Epidermal melanocyte (primary cell): Measurements from ENCODE around the gene SH2D7.

Source experiments
- DNase-seq: peaks from one replicate; pipeline ENCODE4 v3.0.0; 2011; ENCODE audit warnings: low spot score; ENCODE audit not compliant: insufficient read length

The SH2D7 gene

GRCh38 chr15:78060232-78060631 is 32.1 kb upstream of the SH2D7 start:
- no peak for DNase-seq

GRCh38 chr15:78061963-78062427 is 30.4 kb upstream of the SH2D7 start:
- DNase-seq, result peak; percentile 41

- no peak for DNase-seq
Observed at GRCh38 chr15:78063217-78063616, 29.1 kb upstream of the SH2D7 start.

- DNase-seq, result no peak
Observed at GRCh38 chr15:78063970-78064385, 28.4 kb upstream of the SH2D7 start.

- no peak for DNase-seq
Observed at GRCh38 chr15:78064544-78064943, 27.8 kb upstream of the SH2D7 start.

- DNase-seq, result peak; percentile 70
Observed at GRCh38 chr15:78065284-78065872, 27.0 kb upstream of the SH2D7 start.

- no peak for DNase-seq
Observed at GRCh38 chr15:78065973-78066946, 26.1 kb upstream of the SH2D7 start.

GRCh38 chr15:78067328-78068228 is 24.8 kb upstream of the SH2D7 start:
- no peak for DNase-seq

- no peak for DNase-seq
Observed at GRCh38 chr15:78069052-78069414, 23.3 kb upstream of the SH2D7 start.

- DNase-seq, result no peak
Observed at GRCh38 chr15:78069462-78070029, 22.8 kb upstream of the SH2D7 start.

GRCh38 chr15:78070049-78070700 is 22.2 kb upstream of the SH2D7 start:
- DNase-seq, result no peak

GRCh38 chr15:78071383-78071782 is 21.0 kb upstream of the SH2D7 start:
- DNase-seq, result no peak

- no peak for DNase-seq
Observed at GRCh38 chr15:78072080-78072892, 20.1 kb upstream of the SH2D7 start.

GRCh38 chr15:78073046-78073787 is 19.1 kb upstream of the SH2D7 start:
- no peak for DNase-seq

- peak; percentile 48 for DNase-seq
Observed at GRCh38 chr15:78075490-78076230, 16.7 kb upstream of the SH2D7 start.

GRCh38 chr15:78076231-78077052 is 15.9 kb upstream of the SH2D7 start:
- DNase-seq, result no peak

- DNase-seq, result no peak
Observed at GRCh38 chr15:78077053-78077870, 15.1 kb upstream of the SH2D7 start, which contains the start of gene TBC1D2B. Gene TBC1D2B, minus strand, starts transcription at chr15:78077711. Its CDS starts 59 bp downstream, at chr15:78077652.
